ENCODE measurements around the gene FCSK. TPM values are rescaled to one million over a fixed set of nuclear protein-coding genes. Genes with fewer than 3 reads are reported as not detected.
"Not testable (repeated sequence)": the region's sequence is repeated elsewhere in the genome, so short reads cannot be mapped to it uniquely, and the experiment has no call there.

FCSK gene
- total and polyA plus RNA-seq, 2 of the 8 experiments (the other 6 are each of a cell fraction or from before 2014, with no cell fraction given), result 4.6 to 5.1 TPM

- H3K14ac ChIP-seq (ENCODE audit: insufficient read length); H3K9me3 ChIP-seq (ENCODE audit: insufficient read depth in 2 of 2, low read depth in 1 of 2, low read length in 1 of 2); H3K27me3 ChIP-seq (replicated peaks in 1 of 4; ENCODE audit: control insufficient read depth in 3 of 4, extremely low read depth in 1 of 4, insufficient read depth in 3 of 4, low read length in 3 of 4); H3K56ac ChIP-seq (replicated peaks; ENCODE audit: insufficient read length, low read depth, low read length); H3K4me3 ChIP-seq (ENCODE audit: extremely low read depth in 1 of 4, insufficient read depth in 2 of 4, low read depth in 3 of 4, low read length in 4 of 4); H3K18ac ChIP-seq (ENCODE audit: extremely low read depth, low read length); H2BK120ac ChIP-seq (replicated peaks; ENCODE audit: low read depth, low read length); H3K27ac ChIP-seq (ENCODE audit: low read depth, low read length); H2AK5ac ChIP-seq (ENCODE audit: low read depth, low read length); H3K4ac ChIP-seq (replicated peaks; ENCODE audit: insufficient read length, low read depth, low read length); H2AFZ ChIP-seq (ENCODE audit: low read length); H2BK20ac ChIP-seq (ENCODE audit: low read length); H3K4me2 ChIP-seq (ENCODE audit: insufficient read depth in 1 of 2, low read depth in 2 of 2, low read length in 2 of 2); H2BK12ac ChIP-seq (ENCODE audit: low read depth, low read length); POLR2A ChIA-PET (ENCODE audit: partially characterized antibody); H3K36me3 ChIP-seq (ENCODE audit: control insufficient read depth in 2 of 4, insufficient read depth in 4 of 4, low read length in 3 of 4); FAIRE-seq; H4K5ac ChIP-seq (ENCODE audit: insufficient read length, low read depth, low read length); H3K9ac ChIP-seq (replicated peaks in 1 of 4; ENCODE audit: extremely low read depth in 1 of 4, low read depth in 3 of 4, low read length in 3 of 4); H3K79me1 ChIP-seq (ENCODE audit: low read depth, low read length); H3K23ac ChIP-seq (ENCODE audit: insufficient read length); H4K8ac ChIP-seq (ENCODE audit: extremely low read depth, insufficient read depth, low read length); DNase-seq (ENCODE audit: low read depth in 1 of 2, low spot score in 2 of 2); H4K91ac ChIP-seq (replicated peaks; ENCODE audit: insufficient read length, low read length); H2BK15ac ChIP-seq (ENCODE audit: low read length); H2BK5ac ChIP-seq (ENCODE audit: low read depth, low read length); H3K23me2 ChIP-seq (ENCODE audit: low read depth, low read length): not testable (repeated sequence)
- Histone ChIP-seq H4K20me1 (replicated peaks in 1 of 2; ENCODE audit: control insufficient read depth in 1 of 2, insufficient read depth in 2 of 2, low read length in 2 of 2) (peaks cover 4 to 11% of the 10 kb centered on the region in 2 experiments), H3K4me1 (replicated peaks in 1 of 4; ENCODE audit: control insufficient read depth in 3 of 4, insufficient read depth in 4 of 4, low read length in 3 of 4) (peaks cover 0 to 11% (median 4%) of the 10 kb centered on the region in 4 experiments; a peak in 6 of 7 replicates), H3K79me2 (ENCODE audit: control insufficient read depth in 1 of 2, insufficient read depth in 2 of 2, low read length in 2 of 2) (peaks cover 0 to 15% of the 10 kb centered on the region in 2 experiments; a peak in 2 of 4 replicates)
- CTCF ChIA-PET (ENCODE audit: partially characterized antibody), result interaction anchor here (1.0 to 1.6 kb wide), 3 partner anchors 23 to 56 kb away, joined by 3 read pairs; no protein-coding TSS in a partner anchor
- no CpG with 5 or more reads among the region's 5 CpGs for WGBS, 2 experiments (ENCODE audit: extremely low coverage in 1 of 2, insufficient coverage in 1 of 2, insufficient read length in 1 of 2, insufficient replicate concordance in 2 of 2, low coverage in 1 of 2, low lambda C conversion rate in 2 of 2, missing lambda C conversion rate in 1 of 2)
Measured at GRCh38 chr16:70413572-70413971, 40.8 kb upstream of the FCSK start.
